Measurements from ENCODE around the gene ST8SIA2.

Gene ST8SIA2

DNA sequence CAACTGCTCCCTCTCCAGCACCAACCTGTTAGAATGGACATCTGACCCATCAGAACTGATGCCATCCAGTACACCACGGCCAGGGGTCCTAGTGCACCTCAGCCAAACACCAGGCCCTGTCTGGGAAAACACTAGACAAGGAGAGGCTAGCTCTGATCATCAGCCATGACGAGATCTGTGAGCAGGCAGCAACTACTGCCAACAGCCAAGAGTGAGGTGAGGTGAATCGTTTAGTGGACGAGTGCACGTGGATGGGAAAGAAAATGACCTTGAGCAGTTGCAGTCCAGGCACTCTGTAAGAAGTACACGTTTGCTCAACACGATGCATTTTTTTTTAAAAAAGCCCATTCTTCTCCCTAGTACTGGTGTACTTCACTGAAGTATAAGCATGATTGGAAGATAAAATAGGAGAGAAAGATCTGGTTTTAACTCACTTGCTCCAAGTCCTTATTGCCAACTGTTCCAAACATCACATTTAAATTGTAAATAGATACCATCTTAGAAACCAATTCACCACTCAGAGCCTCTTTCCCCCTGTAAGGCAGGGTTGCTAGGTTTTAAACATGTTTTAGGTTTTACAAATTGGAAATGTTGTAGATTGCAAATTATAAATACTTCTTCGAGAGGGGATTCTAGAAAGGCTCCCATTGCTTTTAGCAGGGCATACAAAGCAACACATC, 5.7 kb downstream of the ST8SIA2 start:
- no peak for DNase-seq

DNA sequence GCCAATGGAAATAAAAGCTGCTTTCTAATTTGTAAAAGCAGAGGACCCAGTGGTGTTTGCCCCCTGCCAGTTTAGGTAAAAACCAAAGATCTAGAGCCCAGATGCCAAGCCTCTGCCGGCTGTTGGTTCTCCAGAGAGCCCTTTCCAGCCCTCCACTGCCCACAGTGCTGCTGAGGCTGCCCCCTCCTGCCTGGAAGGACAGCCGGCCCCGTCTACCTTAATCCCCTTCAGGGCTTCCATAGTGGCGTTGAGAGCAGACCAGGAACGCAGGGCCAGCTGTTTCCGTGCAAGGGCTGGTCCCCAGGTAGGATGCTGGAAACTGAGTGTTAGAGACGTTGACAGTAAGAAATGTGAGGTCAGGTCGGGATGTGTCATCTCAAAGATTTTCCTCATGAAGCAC, 6.9 kb downstream of the ST8SIA2 start:
- DNase-seq: no peak

DNA sequence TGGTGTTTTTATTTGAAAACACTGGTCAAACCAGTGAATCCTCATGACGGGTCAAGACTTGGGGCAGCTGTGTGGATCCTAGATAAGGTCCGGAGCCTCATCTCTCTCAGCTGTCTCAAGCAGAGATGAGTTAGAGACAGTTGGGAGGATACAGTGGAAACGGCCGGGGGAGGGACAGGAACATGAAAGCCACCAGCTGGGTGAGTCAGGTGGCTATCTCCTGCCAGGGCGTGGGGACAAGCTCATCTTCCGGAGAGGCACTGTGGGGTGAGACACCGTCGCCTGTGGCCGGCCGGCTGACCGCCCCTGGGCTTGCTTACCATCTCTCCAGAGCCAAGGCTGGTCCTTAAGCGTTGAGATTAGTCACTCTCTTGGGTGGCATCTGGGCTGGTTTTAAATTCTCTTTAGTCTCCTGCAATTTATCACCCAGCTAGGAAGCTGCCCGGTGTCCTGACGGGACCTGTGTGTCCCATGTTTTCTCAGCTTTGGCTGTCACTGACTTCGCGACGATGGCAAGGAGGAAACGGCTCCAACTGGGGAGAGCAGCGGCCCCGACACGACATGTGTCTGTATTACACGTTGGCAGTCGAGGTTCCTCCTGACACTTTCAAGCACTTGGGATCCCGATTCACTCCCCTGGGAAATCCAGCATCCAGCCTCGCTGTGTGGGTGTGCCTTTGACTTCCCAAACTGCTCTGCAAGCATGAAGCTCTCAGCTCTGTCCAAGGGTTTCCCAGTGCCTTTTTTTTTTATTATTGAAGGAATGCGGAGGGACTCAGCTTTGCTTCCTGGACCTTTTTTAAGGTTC, 7.5 kb downstream of the ST8SIA2 start:
- no peak for DNase-seq

DNA sequence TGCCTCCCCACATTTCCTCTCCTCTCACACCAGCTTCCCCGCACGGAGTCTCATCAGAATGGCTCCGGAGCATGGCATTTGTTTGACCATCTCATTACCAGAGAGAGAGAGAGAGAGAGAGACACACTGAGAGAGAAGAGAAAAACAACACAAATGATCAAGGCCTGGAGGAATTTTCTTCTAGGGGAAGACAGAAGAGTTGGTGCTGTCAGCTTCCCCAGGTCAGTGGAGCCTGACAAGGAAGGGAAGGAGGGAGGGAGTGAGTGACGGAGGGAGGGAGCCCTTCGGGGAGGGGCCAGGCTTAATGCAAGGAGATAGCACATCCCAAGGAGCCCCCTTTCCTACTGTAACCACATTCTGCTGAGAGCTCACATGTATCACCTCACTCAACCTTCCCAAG, 9.1 kb downstream of the ST8SIA2 start:
- no peak for DNase-seq

DNA sequence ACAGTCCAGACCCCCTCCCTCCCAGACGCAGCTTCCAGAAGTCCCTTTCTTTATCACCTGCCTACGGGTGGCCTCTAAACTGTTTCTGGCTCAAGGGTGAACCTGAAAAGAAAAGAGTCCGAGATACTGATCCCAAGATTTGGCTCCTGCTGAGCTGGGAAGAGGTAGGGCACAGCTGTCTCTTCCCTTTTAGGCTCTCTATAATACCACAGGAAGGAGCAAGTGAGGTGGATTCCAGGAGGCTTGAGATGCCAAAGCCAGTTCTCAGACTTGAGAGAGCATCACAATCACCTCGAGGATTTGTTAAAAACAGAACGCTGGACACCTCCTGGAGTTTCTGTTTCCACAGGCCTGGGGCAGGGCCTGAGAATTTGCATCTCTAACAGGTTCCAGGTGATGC, 12.3 kb downstream of the ST8SIA2 start:
- no peak for DNase-seq

DNA sequence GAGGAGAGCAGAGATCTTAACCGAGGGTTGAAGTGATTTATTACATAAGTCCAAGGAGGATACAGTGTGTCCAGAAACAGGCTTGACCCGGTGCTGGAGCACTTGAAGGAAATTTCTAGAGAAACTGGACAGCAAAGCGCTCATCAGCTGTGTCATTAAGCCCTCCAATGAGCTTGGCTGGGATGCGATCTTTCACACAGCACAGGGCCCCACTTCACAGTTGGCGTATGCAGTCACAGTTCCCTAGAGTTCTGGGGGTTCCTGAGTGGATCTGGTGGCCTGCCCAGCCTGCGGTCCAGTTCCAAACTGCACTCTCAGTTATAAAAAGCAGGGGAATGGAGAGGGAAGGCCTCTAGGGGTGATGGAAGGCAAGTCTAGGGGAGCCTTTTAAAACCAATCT, 13.6 kb downstream of the ST8SIA2 start:
- no peak for DNase-seq

DNA sequence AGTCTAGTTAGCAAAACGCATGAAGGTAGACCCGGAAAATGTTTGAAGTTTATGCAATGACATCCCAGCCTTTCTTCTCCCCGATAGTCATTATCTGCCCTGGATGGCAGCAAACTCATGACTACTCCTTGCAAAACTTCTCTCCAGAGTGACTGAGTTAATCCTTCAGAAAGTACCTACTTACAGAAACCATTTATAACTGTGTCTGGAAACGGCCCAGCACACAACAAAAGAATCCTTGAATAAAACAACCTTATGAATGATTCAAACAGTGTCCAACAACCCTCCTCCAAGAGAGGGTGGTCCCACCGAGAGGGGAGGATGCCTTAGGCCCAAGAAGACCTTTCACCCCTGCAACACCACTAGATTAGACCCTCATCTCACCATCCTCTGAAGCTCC, 14.2 kb downstream of the ST8SIA2 start:
- no peak for DNase-seq

DNA sequence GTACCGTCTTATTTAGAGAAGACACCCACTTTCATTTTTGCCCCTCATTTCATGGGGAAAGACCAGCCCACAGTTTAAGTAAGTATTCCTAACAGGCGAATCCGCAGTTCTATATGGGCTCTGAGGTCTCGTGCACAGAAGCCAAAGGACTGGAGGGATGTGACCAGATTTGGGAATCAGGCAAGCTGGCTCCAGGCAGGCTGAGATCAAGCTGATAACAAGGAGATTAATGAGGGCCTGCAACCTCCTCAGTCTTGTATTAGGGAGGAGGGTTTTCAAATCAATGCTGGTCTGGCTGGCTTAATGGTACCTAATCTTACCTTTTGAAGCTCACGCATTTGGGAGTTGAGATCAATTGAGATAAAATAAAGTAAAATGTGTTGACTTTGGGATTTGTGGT, 15.3 kb downstream of the ST8SIA2 start:
- DNase-seq: no peak

DNA sequence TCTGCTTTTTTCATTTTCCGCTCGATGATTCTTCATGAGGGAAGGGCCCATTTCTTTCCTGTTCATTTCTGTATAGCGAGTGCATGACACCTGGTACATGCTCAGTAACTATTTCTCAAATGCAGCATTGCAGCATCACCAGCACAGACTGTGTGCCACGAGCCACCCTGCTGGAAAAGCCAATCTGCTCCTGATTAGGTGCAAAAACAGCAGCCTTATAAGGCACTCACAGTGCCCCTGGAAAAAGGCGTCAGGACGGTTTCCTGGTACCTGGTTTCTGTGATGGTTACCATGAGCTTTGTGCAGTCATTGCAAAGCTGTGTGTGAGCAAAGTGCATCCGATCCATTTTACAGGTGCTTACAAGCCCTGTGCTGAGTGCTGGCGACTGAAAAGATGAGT, 15.8 kb downstream of the ST8SIA2 start:
- no peak for DNase-seq

DNA sequence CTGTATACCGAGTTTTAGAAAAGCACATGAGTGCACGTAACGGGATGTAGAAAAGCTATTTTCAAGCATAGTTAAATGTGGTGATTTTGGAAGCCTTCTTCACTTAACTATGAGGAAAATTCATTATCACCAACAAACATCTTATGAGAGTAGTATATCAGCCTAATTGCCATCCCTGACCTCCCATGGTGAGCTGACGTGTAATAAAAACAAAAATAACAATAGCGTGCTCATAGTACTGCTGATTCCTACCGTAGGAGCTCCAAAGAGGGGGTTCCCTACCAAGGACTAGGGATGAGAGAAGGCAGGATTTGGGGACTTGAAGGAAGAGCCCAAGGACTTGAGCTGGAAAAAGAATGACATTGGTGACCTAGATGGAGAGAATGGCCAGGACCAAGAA, 16.9 kb downstream of the ST8SIA2 start:
- DNase-seq: no peak

DNA sequence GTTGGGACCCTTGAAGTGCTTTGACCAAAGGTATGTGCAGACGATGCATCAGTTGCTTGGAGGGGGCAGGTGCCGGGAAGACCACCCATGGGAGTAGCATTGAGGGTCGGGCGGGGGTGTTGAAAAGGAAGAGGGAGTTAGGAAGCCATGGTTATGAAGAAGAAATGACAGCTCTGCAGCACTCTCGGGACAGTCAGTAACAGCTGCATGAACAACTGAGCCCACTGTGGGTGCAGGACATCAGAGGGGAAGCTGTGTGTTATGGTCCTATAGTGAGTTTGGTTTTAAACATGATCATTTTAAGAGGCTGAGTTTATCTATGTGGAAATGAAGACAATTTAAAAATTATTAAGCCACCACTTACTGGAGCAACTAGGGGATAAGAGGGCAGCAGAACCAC, 17.6 kb downstream of the ST8SIA2 start:
- DNase-seq: no peak

DNA sequence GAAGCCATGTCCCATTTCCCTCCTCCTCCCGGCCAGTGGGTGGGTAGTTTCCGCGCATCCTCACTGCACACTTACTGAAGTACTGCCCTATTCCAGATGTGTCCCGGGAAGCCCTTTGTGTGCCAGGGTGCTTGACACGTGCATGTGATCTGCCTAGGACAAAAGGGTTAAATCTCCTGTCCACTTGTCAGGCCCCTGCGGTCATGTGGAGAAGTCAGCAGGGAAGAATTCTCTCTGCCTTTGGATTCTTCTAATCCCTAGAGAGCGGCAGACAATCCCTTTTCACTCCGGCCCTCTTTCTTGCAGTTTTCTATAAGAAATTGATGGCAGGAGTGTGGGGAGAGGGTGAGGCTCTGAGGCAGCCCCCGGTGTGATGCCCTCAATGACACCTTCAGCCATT, 19.8 kb downstream of the ST8SIA2 start:
- no peak for DNase-seq

DNA sequence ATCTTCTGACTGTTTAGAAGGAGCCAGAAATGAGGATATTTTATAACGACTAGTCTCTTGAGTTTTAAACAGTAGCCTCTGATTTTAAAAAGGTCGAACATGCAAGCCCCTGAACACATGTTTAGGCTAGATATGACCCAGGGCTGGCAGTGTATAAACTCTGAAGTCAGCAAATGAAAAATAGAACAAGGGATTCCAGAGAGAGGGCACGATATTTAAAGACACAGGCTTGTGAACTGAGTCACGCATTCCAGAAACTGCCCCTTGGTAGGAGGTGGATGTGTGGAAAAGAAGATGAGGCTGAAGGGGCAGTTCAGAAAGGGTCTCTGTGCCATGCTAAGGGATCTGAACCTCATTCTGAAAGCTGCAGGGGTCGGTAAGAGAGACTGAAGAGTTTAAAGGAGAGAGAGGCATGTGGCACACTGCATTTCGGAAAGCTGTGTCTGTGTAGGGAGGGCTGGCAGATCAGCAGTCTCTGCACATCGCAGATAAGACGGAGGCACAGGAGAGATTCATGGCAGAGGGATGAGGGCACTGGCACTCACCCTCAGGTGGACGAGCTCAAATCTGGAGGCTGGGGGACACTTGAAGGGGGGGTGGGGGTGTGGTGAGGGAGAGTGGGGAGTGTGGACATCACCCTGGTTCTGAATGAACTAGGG, 22.1 kb downstream of the ST8SIA2 start:
- no peak for DNase-seq

DNA sequence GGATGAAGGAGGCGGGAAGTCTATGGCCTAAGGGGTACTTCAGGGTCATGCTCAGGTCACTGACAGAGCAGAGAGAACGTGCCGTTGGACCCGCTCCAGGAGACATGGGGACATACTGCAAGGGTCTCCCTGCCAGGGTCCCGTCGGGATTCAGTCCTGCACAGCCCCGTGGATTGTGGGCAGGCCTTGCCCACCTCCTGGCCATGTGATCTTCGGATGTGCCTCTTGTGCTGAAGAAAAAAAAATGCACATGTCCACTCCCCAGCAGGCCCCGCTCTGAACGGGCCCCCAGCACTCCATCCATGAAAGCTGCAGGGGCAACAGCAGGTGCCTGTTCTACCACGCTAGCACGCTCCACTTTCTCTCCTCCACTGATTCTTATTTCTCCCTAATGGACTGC, 22.9 kb downstream of the ST8SIA2 start:
- no peak for DNase-seq

DNA sequence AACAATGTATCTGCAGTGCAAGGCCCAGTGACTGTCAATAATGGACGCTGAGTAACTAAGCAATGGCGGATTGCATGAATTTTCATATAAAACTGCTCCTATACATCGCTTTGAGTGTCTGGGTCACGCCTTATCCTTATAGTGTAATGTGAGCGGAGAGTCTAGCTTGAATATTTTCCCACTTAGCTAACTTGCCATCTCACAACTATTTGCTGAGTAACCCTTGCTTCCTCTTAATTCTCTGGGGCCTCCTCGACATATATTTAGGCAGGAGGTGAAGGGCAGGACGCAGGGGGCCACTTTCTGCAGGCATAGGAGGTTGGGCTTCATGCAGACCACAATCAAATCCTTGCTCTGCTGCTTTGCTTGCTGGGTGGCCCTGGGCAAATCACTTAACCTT, 24.0 kb downstream of the ST8SIA2 start:
- DNase-seq: no peak

DNA sequence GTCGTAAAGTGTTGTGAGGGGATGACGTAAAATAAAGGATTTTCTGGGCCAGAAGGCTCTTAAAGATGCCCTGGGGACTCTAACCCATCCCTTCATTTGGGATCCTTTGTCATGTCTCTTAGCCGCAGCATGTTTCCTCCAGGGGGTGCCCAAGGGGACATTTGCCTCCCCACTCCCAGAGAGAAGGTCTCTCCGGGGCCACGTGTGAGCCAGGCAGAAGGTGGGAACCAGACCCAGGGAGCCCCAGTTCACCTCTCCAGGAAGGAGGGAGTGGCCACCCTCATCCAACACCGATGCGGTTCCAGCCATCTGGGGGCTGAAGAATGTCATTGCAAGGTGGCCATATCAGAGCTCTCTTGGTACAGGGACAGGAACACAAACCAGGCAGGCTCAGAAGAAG, 25.2 kb downstream of the ST8SIA2 start:
- no peak for DNase-seq

DNA sequence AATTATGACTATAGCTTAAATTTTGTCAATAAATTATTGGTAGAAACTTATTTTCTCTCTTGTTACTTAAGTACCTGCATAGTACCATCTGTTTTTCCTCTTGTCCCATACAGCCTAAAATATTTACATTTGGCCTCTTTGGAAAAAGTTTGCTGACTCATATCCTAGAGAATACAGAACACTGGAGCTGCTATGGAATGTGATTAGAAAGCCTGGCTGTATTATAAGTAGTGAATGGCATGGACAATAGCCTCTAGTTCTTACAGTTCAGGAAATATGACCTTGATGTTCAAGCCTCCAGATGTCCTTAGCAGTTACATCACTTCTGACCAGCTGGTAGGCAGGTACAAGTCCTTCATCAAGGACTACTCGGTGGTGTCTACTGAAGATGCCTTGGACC, 28.3 kb downstream of the ST8SIA2 start:
- no peak for DNase-seq

DNA sequence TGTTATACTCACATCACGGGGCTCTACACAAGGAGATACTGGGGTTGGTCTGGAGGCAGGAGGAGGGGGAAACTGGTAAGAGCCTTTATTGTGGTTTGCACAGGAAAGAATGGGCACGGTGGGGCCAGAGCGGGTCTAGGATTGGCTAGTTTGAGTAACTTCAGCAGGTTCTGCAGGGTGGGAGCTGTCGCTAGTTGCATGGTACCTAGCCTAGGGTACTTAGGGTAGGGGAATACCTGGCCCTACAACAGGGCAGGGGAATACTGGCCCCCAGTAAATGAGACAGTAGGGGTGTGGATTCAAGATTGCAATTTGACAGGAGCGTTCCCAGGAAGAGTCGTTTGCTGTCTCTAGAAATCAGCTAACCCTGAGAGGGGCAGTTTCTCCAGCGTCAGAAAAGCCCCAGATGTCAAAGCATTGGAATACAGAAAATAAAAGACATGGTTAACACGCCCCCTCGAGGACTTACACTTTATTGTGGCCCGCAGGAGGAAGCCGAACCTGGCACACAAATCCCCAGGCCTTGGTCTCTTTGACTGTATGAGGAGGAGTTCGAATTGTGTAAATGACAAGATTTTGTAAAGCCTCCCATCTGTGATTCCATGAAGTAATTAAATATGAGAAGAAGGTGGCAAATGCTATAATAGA, 32.0 kb downstream of the ST8SIA2 start:
- DNase-seq: no peak

DNA sequence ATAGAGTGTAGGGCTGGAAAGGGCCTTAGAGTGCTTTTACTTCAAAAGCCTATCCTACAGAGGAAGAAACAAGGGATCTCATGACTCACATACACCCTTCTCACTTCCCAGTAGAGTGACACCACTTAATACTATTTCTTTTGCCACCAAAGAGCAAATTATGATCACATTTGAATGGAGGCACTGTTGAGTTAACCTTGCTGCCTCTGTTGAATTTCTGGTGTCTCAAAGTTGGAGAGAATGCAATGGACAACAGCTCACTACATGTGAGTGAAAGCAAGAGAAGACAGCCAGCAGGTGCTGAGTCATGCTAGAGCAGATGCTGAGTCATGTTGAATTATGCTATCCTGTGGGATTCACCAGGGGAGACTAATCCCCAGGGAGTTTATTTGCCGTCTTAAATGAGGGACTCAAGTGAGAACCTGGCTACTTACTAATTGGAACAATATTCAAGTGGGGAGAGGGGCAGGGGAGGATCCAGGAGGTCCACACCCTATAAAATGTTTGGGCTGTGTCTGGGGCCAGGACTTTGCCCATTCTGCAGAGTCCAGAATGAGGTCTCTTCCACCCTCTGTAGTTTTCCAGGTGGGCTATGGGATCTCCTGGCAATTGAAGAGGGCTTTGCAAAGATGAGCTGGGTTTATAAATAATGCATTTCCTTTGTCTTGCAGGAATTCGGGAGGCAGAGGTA, 35.8 kb downstream of the ST8SIA2 start:
- DNase-seq: peak; percentile 4

DNA sequence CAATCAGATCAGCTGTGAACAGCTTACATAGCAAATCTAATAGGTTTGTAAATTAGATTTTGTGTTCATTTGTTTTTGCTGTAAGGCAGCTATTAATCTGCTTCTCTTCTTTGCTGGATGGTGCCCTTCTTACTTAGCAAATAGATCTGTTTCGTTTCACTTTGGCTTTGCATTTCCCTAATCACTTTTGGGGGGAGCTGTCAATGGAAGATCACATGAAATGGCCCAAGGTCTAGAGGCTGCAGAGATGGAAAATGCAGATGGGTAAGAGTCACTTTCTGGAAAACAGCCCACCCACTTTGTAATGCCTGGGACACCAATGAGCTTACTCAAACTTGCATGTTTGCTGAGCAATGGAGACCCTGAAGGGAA, 36.4 kb downstream of the ST8SIA2 start:
- DNase-seq: no peak

DNA sequence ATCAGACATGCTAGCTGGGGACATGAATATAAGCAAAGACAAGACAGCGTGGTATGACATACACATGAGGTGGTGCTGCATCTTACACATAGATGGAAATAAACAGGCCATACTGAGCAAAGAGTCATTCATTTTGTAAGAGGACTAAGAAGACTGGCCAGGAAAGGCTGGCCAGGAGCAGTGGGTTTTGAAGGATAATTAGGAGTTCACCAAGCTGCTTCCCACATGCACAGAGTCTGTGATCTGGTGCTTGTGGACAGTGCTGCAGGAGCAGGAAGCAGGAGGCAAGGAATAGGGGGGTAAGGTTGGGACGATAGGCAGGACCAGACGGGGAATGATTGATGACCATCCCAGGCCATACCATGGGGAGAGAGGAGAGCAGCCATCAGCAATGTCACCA, 41.5 kb downstream of the ST8SIA2 start:
- no peak for DNase-seq

DNA sequence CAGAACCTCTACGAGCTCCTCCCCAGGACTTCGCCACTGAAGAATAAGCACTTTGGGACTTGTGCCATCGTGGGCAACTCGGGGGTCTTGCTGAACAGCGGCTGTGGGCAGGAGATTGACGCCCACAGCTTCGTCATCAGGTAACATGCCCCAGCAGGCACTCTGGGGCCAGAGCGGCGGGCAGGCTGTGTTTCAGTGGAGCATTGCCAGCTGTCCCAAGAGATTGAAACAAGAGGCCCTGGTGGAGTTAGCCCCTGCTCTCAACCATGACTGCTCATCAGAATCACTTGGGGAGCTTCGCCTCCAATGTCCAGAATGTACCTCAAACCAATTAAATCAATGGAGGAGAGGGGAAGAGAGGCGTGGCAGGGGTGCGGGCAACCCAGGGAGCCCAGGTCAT, 44.8 kb downstream of the ST8SIA2 start:
- no peak for DNase-seq

DNA sequence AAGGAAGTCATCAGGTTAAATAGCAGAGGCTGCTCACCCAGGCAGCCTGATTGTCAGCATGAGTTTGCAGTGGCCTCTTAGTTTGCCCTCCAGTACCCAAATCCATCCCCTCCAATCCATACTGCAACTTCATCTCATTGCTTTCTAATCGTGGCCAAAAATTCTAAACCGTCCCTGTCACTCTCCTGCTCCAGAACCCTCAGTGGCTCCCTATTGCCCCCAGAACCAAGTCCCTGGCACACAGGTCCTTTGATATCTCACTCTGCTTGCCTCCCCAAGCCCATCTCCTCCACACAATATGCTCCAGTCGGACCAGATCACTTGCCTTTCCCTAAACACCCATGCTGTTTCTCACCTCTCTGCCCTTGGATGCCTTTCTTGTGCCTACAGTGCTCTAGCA, 49.7 kb downstream of the ST8SIA2 start:
- DNase-seq: no peak

Data from MV-4-11 (cell line).